Upper lobe of left lung (tissue), 6 donors: ENCODE data around the gene HOXA6. TPM values are rescaled to one million over a fixed set of nuclear protein-coding genes. Genes with fewer than 3 reads are reported as not detected.
A peak's percentile ranks its signal among the peaks of the same experiment; 100 is the strongest.

Source experiments
- ATAC-seq, 2 donors: fragments of 200-7000 bp; cut with Tn5 transposase; one replicate each; pipeline ENCODE4 v1.9.1; 2022; ENCODE audit warnings: mild to moderate bottlenecking in 2 of 2, moderate library complexity in 2 of 2; ENCODE audit not compliant: low FRiP score in 2 of 2
- DNase-seq, 2 donors: peaks; one replicate each; pipeline ENCODE4 v3.0.0-alpha.2; 2019 to 2020
- H3K27ac ChIP-seq, 4 donors: fragments of 200-600 bp; sonication (generic); one replicate each; pipeline ENCODE4 v1.5.1; 2016 to 2019
- H3K27me3 ChIP-seq, 4 donors: fragments of 200-600 bp; sonication (generic); one replicate each; pipeline ENCODE4 v1.5.1; 2017 to 2019
- H3K36me3 ChIP-seq, 4 donors: fragments of 200-600 bp; sonication (generic); one replicate each; pipeline ENCODE4 v1.5.1; 2016 to 2019
- H3K4me1 ChIP-seq, 4 donors: fragments of 200-600 bp; sonication (generic); one replicate each; pipeline ENCODE4 v1.5.1; 2018 to 2019
- H3K4me3 ChIP-seq, 4 donors: fragments of 200-600 bp; sonication (generic); one replicate each; pipeline ENCODE4 v1.5.1; 2017 to 2019; ENCODE audit warnings: mild to moderate bottlenecking in 2 of 4, moderate library complexity in 1 of 4
- H3K9me3 ChIP-seq, 4 donors: fragments of 200-600 bp; sonication (generic); one replicate each; pipeline ENCODE4 v1.5.1; 2018 to 2019
- EP300 ChIP-seq, 4 donors: sonication (generic); formaldehyde crosslinking; IDR thresholded peaks; one replicate each; pipeline ENCODE4 v1.5.1; 2017; ENCODE audit warnings: antibody characterized with exemption in 4 of 4, control low read depth in 2 of 4
- POLR2A ChIP-seq, 4 donors: fragments of 450-650 bp; IDR thresholded peaks; one replicate each; pipeline ENCODE4 v1.5.1; 2016 to 2017; ENCODE audit warnings: antibody characterized with exemption in 4 of 4, mild to moderate bottlenecking in 2 of 4
- POLR2AphosphoS5 ChIP-seq, 2 donors: sonication (generic); formaldehyde crosslinking; IDR thresholded peaks; one replicate each; pipeline ENCODE4 v1.5.1; 2017; ENCODE audit warnings: antibody characterized with exemption in 2 of 2
- WGBS, 2 donors: methylation state at CpG; one replicate each; pipeline ENCODE4 v1.1.5; 2017 to 2018; 5-methylcytosine and 5-hydroxymethylcytosine counted together
- total RNA-seq, 6 donors: library from RNA; depleted of rRNA in 4 of 6; stranded (reverse); fragments of >200 nt in 4 of 6; gene quantifications; one replicate each; pipeline versions ENCODE4 v1.1.0 to v1.2.1, GENCODE V29; 2016 to 2021
- TF ChIP-seq, protein P1 (sequence below), 6 experiments: fragments of 450-650 bp in 4 of 6; fragments of 200-600 bp in 2 of 6; sonication (generic) in 2 of 6; IDR thresholded peaks; one replicate each; pipeline ENCODE4 v1.5.1; 2016 to 2019; ENCODE audit warnings: antibody characterized with exemption in 6 of 6
- donor health status: DM: no; HTN: no; CAD: no; lungs with moderate emphysema.
- donor health status: DM: no; HTN: yes; CAD: no; lungs with severe emphysema.

The HOXA6 gene
- total RNA-seq, 6 donors from 2014 or later, result 0.61 to 8.4 (median 4.0) TPM; not detected in 1

GRCh38 chr7:27125986-27126394 lies 21.6 kb downstream of the HOXA6 start:
- no peak for DNase-seq
- no peaks in the 10 kb centered on the region for H3K9me3 ChIP-seq
- peak overlapping the region; percentile 84 to 97 (median 90) for H3K27ac ChIP-seq
- peaks cover 0 to 11% (median 0%) of the 10 kb centered on the region in 4 donors for H3K27me3 ChIP-seq
- ATAC-seq, result no peak
- no peak overlapping the region for H3K4me3 ChIP-seq
- TF ChIP-seq, protein P1, sequence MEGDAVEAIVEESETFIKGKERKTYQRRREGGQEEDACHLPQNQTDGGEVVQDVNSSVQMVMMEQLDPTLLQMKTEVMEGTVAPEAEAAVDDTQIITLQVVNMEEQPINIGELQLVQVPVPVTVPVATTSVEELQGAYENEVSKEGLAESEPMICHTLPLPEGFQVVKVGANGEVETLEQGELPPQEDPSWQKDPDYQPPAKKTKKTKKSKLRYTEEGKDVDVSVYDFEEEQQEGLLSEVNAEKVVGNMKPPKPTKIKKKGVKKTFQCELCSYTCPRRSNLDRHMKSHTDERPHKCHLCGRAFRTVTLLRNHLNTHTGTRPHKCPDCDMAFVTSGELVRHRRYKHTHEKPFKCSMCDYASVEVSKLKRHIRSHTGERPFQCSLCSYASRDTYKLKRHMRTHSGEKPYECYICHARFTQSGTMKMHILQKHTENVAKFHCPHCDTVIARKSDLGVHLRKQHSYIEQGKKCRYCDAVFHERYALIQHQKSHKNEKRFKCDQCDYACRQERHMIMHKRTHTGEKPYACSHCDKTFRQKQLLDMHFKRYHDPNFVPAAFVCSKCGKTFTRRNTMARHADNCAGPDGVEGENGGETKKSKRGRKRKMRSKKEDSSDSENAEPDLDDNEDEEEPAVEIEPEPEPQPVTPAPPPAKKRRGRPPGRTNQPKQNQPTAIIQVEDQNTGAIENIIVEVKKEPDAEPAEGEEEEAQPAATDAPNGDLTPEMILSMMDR (IDR thresholded peaks at IDR 0.05), result no peak
- TF ChIP-seq EP300 (IDR thresholded peaks at IDR 0.05) (no peak), POLR2A (IDR thresholded peaks at IDR 0.05) (no peak), POLR2AphosphoS5 (IDR thresholded peaks at IDR 0.05) (no peak)
- no peaks in the 10 kb centered on the region for H3K36me3 ChIP-seq
- H3K4me1 ChIP-seq, result peaks cover 11 to 25% (median 13%) of the 10 kb centered on the region in 4 donors
- WGBS, 2 donors, result 45 to 49% methylated on average over 5 of the region's 5 CpGs

GRCh38 chr7:27124902-27125689 lies 22.5 kb downstream of the HOXA6 start:
- peaks cover 14 to 29% (median 16%) of the 10 kb centered on the region in 4 donors for H3K4me1 ChIP-seq
- peaks cover 0 to 3% (median 0%) of the 10 kb centered on the region in 4 donors for H3K27me3 ChIP-seq
- H3K9me3 ChIP-seq, result no peaks in the 10 kb centered on the region
- peak overlapping the region in 1 of 4 donors; percentile 41 for H3K4me3 ChIP-seq
- TF ChIP-seq, protein P1 (IDR thresholded peaks at IDR 0.05), result no peak
- TF ChIP-seq EP300 (IDR thresholded peaks at IDR 0.05) (no peak), POLR2AphosphoS5 (IDR thresholded peaks at IDR 0.05) (no peak), POLR2A (IDR thresholded peaks at IDR 0.05) (no peak)
- peak overlapping the region; percentile 84 to 97 (median 90) for H3K27ac ChIP-seq
- 55 to 60% methylated on average over 8 of the region's 8 CpGs for WGBS, 2 donors
- ATAC-seq (no peak), DNase-seq (peak in 1 of 2 donors; percentile 17)
- H3K36me3 ChIP-seq, result no peaks in the 10 kb centered on the region

GRCh38 chr7:27124096-27124901 lies 23.3 kb downstream of the HOXA6 start:
- H3K36me3 ChIP-seq, result no peaks in the 10 kb centered on the region
- DNase-seq (peak in 1 of 2 donors; percentile 89), ATAC-seq (peak; percentile 48 to 91)
- no peaks in the 10 kb centered on the region for H3K9me3 ChIP-seq
- peaks cover 19 to 37% (median 20%) of the 10 kb centered on the region in 4 donors for H3K4me1 ChIP-seq
- TF ChIP-seq POLR2A (IDR thresholded peaks at IDR 0.05), result peak in 1 of 4 donors; percentile 9
- TF ChIP-seq POLR2AphosphoS5 (IDR thresholded peaks at IDR 0.05), result peak in 1 of 2 donors; percentile 10
- TF ChIP-seq, protein P1 (IDR thresholded peaks at IDR 0.05), result no peak
- no peak for TF ChIP-seq EP300 (IDR thresholded peaks at IDR 0.05)
- H3K4me3 ChIP-seq, result peak overlapping the region in 3 of 4 donors; percentile 18 to 41 (median 41)
- no peaks in the 10 kb centered on the region for H3K27me3 ChIP-seq
- H3K27ac ChIP-seq, result peak overlapping the region; percentile 84 to 97 (median 90)
- 42 to 56% methylated on average over 38 to 43 of the region's 43 CpGs for WGBS, 2 donors

DNA sequence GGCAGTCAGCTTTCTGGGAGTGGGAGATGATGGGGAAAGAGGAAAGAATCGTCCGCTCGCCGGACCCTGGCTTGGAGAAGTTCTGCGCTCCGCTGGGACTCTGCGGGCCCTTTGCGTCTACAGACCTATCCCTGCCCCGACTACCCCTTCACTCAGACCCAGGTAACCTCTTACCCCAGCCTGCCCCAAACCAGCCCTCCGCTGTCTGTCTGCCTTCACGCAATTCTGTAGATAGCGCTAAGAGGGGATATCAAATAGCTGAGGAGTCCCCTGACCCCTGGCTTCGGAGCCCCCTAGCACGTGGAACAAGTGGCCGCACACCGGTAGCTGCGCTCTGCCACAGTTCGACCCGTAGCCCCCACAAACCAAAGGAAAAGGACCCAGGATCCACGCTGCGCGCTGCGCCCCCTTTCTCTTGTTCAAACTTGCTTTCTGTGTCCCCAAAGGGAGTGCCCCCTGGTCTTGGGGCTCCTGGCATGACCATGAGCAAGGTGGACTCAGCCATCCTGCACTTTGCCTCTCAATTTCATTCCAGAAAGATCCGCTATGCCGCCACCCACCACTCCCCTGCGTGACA lies 24.0 kb downstream of the HOXA6 start:
- H3K36me3 ChIP-seq, result no peaks in the 10 kb centered on the region
- peaks cover 16 to 42% (median 22%) of the 10 kb centered on the region in 4 donors for H3K4me1 ChIP-seq
- no peaks in the 10 kb centered on the region for H3K27me3 ChIP-seq
- no peaks in the 10 kb centered on the region for H3K9me3 ChIP-seq
- peak in 1 of 2 donors; percentile 36 for DNase-seq
- H3K4me3 ChIP-seq, result peak overlapping the region in 3 of 4 donors; percentile 18 to 41 (median 41)
- H3K27ac ChIP-seq, result peak overlapping the region; percentile 84 to 97 (median 90)
- WGBS, 2 donors, result 44 to 48% methylated on average over 11 to 26 of the region's 26 CpGs
- TF ChIP-seq, protein P1 (IDR thresholded peaks at IDR 0.05), result no peak
- TF ChIP-seq EP300 (IDR thresholded peaks at IDR 0.05) (no peak), POLR2A (IDR thresholded peaks at IDR 0.05) (no peak), POLR2AphosphoS5 (IDR thresholded peaks at IDR 0.05) (no peak)
- ATAC-seq, result no peak
